ENCODE data around the gene CHST12.
"Not testable (repeated sequence)": the region's sequence is repeated elsewhere in the genome, so short reads cannot be mapped to it uniquely, and the experiment has no call there.

The CHST12 gene

DNA sequence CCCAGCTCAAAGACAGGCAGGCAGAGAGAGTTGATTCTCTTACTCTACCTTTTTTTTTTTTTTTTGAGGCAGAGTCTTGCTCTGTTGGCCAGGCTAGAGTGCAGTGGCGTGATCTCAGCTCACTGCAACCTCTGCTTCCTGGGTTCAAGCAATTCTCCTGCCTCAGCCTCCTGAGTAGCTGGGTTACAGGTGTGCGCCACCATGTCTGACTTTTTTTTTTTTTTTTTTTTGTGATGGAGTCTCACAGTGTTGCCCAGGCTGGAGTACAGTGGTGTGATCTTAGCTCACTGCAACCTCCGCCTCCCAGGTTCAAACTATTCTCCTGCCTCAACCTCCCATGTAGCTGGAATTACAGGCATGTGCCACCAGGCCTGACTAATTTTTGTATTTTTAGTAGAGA is 13.8 kb downstream of the CHST12 start:
- not testable (repeated sequence) for DNase-seq; H4K91ac ChIP-seq (ENCODE audit: low read depth, low read length); H3K9ac ChIP-seq (ENCODE audit: low read length); H2BK12ac ChIP-seq (ENCODE audit: low read length); H2BK120ac ChIP-seq (ENCODE audit: insufficient read depth, low read length, poor library complexity); H2AFZ ChIP-seq (ENCODE audit: insufficient read depth, low read length, poor library complexity); H3K23ac ChIP-seq (ENCODE audit: low read length); H2BK5ac ChIP-seq (ENCODE audit: low read depth, low read length, poor library complexity); H3K4me3 ChIP-seq (ENCODE audit: low read depth, low read length); H3K4ac ChIP-seq (ENCODE audit: low read depth, low read length); H4K8ac ChIP-seq (ENCODE audit: low read depth, low read length); H3K27ac ChIP-seq (ENCODE audit: low read depth, low read length); H3K18ac ChIP-seq (ENCODE audit: low read length); H4K12ac ChIP-seq (ENCODE audit: low read depth, low read length); H2AK5ac ChIP-seq (ENCODE audit: low read length); H3K9me3 ChIP-seq (ENCODE audit: insufficient read depth, low read depth, low read length); H3K27me3 ChIP-seq (ENCODE audit: insufficient read depth, low read length); H3K4me1 ChIP-seq (ENCODE audit: control insufficient read depth in 1 of 2, insufficient read depth in 2 of 2, low read length in 2 of 2); H3K4me2 ChIP-seq (ENCODE audit: low read length); H3K14ac ChIP-seq (ENCODE audit: low read length); H3K36me3 ChIP-seq (ENCODE audit: control insufficient read depth in 1 of 2, insufficient read depth in 2 of 2, low read length in 2 of 2); H3K79me2 ChIP-seq (ENCODE audit: control insufficient read depth, insufficient read depth, low read length, poor library complexity); H3K79me1 ChIP-seq (ENCODE audit: low read length)
- WGBS (ENCODE audit: extremely low coverage, insufficient coverage, insufficient read length) = no CpG with 5 or more reads among the region's 3 CpGs

DNA sequence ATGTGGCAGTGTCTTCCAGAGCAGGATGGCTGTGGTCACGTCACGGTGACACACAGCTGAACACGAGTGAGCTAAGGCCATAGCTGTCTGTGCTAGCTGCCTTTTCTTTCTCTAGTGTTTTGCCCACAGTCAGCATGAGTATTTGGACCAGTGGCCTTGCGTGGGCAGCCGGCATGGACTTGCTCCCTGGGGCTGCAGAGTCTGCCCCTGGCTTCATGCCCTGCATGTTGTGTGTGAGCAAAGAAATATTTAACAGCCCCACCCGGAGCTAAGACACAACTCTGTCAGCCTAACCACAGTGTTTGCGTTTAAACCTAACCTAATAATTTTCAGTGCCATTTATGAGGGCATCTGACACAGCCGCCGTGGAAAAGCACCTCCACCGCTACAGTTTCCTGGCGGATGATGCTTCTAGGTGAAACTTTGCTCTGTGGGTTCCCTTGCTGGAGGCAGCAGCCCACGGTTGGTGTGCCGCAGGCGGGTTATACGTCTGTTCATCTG is 14.6 kb downstream of the CHST12 start:
- no peak overlapping the region for H3K4me3 ChIP-seq (ENCODE audit: low read depth, low read length)
- H3K23ac ChIP-seq (ENCODE audit: low read length) = no peak overlapping the region
- H2AK5ac ChIP-seq (ENCODE audit: low read length) = no peak overlapping the region
- peaks cover 1% of the 10 kb centered on the region for H3K9me3 ChIP-seq (ENCODE audit: insufficient read depth, low read depth, low read length)
- no peak overlapping the region for H3K4ac ChIP-seq (ENCODE audit: low read depth, low read length)
- no peak overlapping the region for H3K14ac ChIP-seq (ENCODE audit: low read length)
- no peaks in the 10 kb centered on the region for H3K79me2 ChIP-seq (ENCODE audit: control insufficient read depth, insufficient read depth, low read length, poor library complexity)
- H3K9ac ChIP-seq (ENCODE audit: low read length) = no peak overlapping the region
- no peak overlapping the region for H2AFZ ChIP-seq (ENCODE audit: insufficient read depth, low read length, poor library complexity)
- H2BK120ac ChIP-seq (ENCODE audit: insufficient read depth, low read length, poor library complexity) = no peak overlapping the region
- no peaks in the 10 kb centered on the region for H3K27me3 ChIP-seq (ENCODE audit: insufficient read depth, low read length)
- no peaks in the 10 kb centered on the region for H3K79me1 ChIP-seq (ENCODE audit: low read length)
- H2BK12ac ChIP-seq (ENCODE audit: low read length) = no peak overlapping the region
- no CpG with 5 or more reads among the region's 15 CpGs for WGBS (ENCODE audit: extremely low coverage, insufficient coverage, insufficient read length)
- no peak overlapping the region for H2BK5ac ChIP-seq (ENCODE audit: low read depth, low read length, poor library complexity)
- H4K91ac ChIP-seq (ENCODE audit: low read depth, low read length) = no peak overlapping the region
- no peak overlapping the region for H3K27ac ChIP-seq (ENCODE audit: low read depth, low read length)
- no peak overlapping the region for H4K12ac ChIP-seq (ENCODE audit: low read depth, low read length)
- no peak for DNase-seq
- no peak overlapping the region for H3K4me2 ChIP-seq (ENCODE audit: low read length)
- H3K36me3 ChIP-seq (ENCODE audit: control insufficient read depth in 1 of 2, insufficient read depth in 2 of 2, low read length in 2 of 2) = no peaks in the 10 kb centered on the region
- H4K8ac ChIP-seq (ENCODE audit: low read depth, low read length) = no peak overlapping the region
- H3K4me1 ChIP-seq (ENCODE audit: control insufficient read depth in 1 of 2, insufficient read depth in 2 of 2, low read length in 2 of 2) = no peaks in the 10 kb centered on the region
- H3K18ac ChIP-seq (ENCODE audit: low read length) = no peak overlapping the region

DNA sequence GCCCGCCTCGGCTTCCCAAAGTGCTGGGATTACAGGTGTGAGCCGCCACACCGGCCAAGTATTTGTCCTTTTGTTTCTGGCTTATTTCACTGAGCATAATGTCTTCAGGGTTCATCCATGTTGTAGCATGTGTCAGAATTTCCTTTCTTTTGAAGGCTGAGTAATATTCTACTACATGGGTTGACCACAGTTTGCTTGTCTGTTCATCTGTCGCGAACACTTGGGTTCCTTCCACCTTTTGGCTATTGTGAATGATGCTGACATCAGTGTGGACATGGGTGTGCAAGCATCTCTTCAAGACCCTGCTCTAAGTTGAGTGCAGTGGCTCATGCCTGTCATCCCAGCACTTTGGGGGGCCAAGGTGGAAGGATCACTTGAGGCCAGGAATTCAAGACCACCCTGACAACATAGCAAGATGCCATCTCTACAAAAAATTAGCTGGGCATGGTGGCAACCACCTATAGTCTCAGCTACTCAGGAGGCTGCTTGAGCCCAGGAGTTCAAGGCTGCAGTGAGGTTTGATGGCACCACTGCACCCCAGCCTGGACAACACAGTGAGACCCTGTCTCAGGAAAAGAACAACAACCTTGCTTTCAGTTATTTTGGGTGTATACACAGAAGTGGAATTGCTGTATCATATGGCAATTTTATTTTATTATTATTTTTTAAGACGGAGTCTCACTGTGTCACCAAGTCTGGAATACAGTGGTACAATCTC is 17.0 kb downstream of the CHST12 start:
- H3K27me3 ChIP-seq (ENCODE audit: insufficient read depth, low read length) = no peaks in the 10 kb centered on the region
- no CpG with 5 or more reads among the region's 7 CpGs for WGBS (ENCODE audit: extremely low coverage, insufficient coverage, insufficient read length)
- no peak for DNase-seq
- no peaks in the 10 kb centered on the region for H3K36me3 ChIP-seq (ENCODE audit: control insufficient read depth in 1 of 2, insufficient read depth in 2 of 2, low read length in 2 of 2)
- H3K14ac ChIP-seq (ENCODE audit: low read length) = no peak overlapping the region
- peaks cover 3% of the 10 kb centered on the region for H3K79me1 ChIP-seq (ENCODE audit: low read length)
- peaks cover 1% of the 10 kb centered on the region for H3K9me3 ChIP-seq (ENCODE audit: insufficient read depth, low read depth, low read length)
- H2AFZ ChIP-seq (ENCODE audit: insufficient read depth, low read length, poor library complexity) = no peak overlapping the region
- no peak overlapping the region for H2BK5ac ChIP-seq (ENCODE audit: low read depth, low read length, poor library complexity)
- H3K4me2 ChIP-seq (ENCODE audit: low read length) = no peak overlapping the region
- H2BK120ac ChIP-seq (ENCODE audit: insufficient read depth, low read length, poor library complexity) = no peak overlapping the region
- H3K4me3 ChIP-seq (ENCODE audit: low read depth, low read length) = no peak overlapping the region
- H2BK12ac ChIP-seq (ENCODE audit: low read length) = no peak overlapping the region
- H3K9ac ChIP-seq (ENCODE audit: low read length) = no peak overlapping the region
- H3K4me1 ChIP-seq (ENCODE audit: control insufficient read depth in 1 of 2, insufficient read depth in 2 of 2, low read length in 2 of 2) = peaks cover 0 to 5% of the 10 kb centered on the region in 2 experiments
- no peaks in the 10 kb centered on the region for H3K79me2 ChIP-seq (ENCODE audit: control insufficient read depth, insufficient read depth, low read length, poor library complexity)
- no peak overlapping the region for H3K27ac ChIP-seq (ENCODE audit: low read depth, low read length)
- no peak overlapping the region for H3K18ac ChIP-seq (ENCODE audit: low read length)
- no peak overlapping the region for H4K12ac ChIP-seq (ENCODE audit: low read depth, low read length)
- H2AK5ac ChIP-seq (ENCODE audit: low read length) = no peak overlapping the region
- no peak overlapping the region for H3K23ac ChIP-seq (ENCODE audit: low read length)
- no peak overlapping the region for H3K4ac ChIP-seq (ENCODE audit: low read depth, low read length)
- no peak overlapping the region for H4K8ac ChIP-seq (ENCODE audit: low read depth, low read length)
- H4K91ac ChIP-seq (ENCODE audit: low read depth, low read length) = no peak overlapping the region

DNA sequence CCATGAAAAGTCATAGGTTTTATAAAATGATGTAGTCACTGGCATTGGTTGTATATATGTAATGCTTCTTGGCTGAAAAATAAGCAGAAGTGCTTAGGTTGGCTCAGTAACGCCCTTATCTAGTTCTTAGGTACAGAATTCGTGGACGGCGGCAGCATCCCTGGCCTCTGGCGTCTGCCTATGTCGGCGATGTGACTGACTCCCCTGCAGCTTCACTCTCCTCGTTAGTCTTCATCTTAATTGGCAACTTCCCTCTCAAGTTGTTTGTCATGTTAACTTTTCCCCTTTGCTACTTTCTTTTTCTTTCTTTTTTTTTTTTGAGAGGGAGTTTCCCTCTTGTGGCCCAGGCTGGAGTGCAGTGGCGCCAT is 18.5 kb downstream of the CHST12 start:
- Histone ChIP-seq H3K4ac (ENCODE audit: low read depth, low read length) (no peak overlapping the region), H4K8ac (ENCODE audit: low read depth, low read length) (no peak overlapping the region), H3K14ac (ENCODE audit: low read length) (no peak overlapping the region), H3K27ac (ENCODE audit: low read depth, low read length) (no peak overlapping the region), H2BK120ac (ENCODE audit: insufficient read depth, low read length, poor library complexity) (no peak overlapping the region), H4K12ac (ENCODE audit: low read depth, low read length) (no peak overlapping the region), H3K9ac (ENCODE audit: low read length) (no peak overlapping the region), H2AFZ (ENCODE audit: insufficient read depth, low read length, poor library complexity) (no peak overlapping the region), H3K4me1 (ENCODE audit: control insufficient read depth in 1 of 2, insufficient read depth in 2 of 2, low read length in 2 of 2) (peaks cover 3 to 10% of the 10 kb centered on the region in 2 experiments), H4K91ac (ENCODE audit: low read depth, low read length) (no peak overlapping the region), H3K18ac (ENCODE audit: low read length) (no peak overlapping the region), H3K9me3 (ENCODE audit: insufficient read depth, low read depth, low read length) (peaks cover 1% of the 10 kb centered on the region), H2AK5ac (ENCODE audit: low read length) (no peak overlapping the region), H3K79me2 (ENCODE audit: control insufficient read depth, insufficient read depth, low read length, poor library complexity) (no peaks in the 10 kb centered on the region), H3K27me3 (ENCODE audit: insufficient read depth, low read length) (no peaks in the 10 kb centered on the region), H2BK5ac (ENCODE audit: low read depth, low read length, poor library complexity) (no peak overlapping the region), H2BK12ac (ENCODE audit: low read length) (no peak overlapping the region), H3K4me3 (ENCODE audit: low read depth, low read length) (no peak overlapping the region), H3K23ac (ENCODE audit: low read length) (no peak overlapping the region), H3K79me1 (ENCODE audit: low read length) (peaks cover 7% of the 10 kb centered on the region), H3K4me2 (ENCODE audit: low read length) (no peak overlapping the region), H3K36me3 (ENCODE audit: control insufficient read depth in 1 of 2, insufficient read depth in 2 of 2, low read length in 2 of 2) (no peaks in the 10 kb centered on the region)
- no peak for DNase-seq
- WGBS (ENCODE audit: extremely low coverage, insufficient coverage, insufficient read length) = no CpG with 5 or more reads among the region's 9 CpGs

All from trophoblast cell (in vitro differentiated cells and primary cell).